Measurements from ENCODE around the gene ADD2. TPM values are rescaled to one million over a fixed set of nuclear protein-coding genes. Genes with fewer than 3 reads are reported as not detected.

The ADD2 gene
- total RNA-seq, 1 experiment from 2014 or later, result 124 TPM

DNA sequence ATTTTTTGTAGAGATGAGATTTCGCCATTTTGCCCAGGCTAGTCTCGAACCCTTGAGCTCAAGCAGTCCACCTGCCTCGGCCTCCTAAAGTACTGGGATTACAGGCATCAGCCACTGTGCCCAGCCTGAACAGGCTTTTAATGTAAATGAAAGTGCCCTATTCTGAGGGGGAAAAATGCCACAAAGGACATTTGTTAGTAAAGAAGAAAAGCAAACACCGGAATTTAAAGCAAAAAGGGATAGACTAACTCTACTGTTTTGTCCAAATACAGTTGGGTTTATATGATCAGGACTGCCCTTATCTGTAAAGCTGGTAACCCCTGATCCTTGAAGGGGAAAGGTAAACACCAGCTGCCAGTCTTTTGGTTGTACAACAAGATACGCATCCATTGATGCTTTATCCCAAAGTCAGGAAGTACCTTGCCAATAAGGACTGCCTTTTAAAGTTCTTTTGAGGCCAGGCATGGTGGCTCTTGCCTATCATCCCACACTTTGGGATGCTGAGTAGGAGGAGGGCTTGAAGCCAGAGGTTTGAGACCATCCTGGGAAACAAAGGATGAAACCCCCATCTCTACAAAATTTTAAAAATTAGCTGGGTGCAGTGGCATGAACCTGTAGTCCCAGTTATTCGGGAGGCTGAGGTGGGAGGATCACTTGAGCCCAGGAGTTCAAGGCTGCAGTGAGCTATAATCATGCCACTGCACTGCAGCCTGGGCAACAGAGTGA lies 39.3 kb upstream of the ADD2 start:
- H2BK120ac ChIP-seq (ENCODE audit: low read depth, low read length, poor library complexity, severe bottlenecking), result no peak overlapping the region
- H3K18ac ChIP-seq (ENCODE audit: insufficient read length, low read depth, low read length), result no peak overlapping the region
- Mint-ChIP-seq H3K4me1 (no peaks in the 10 kb centered on the region), H3K36me3 (ENCODE audit: insufficient read depth in 1 of 3, low read depth in 3 of 3) (no peaks in the 10 kb centered on the region), H3K9me3 (peaks cover 0 to 3% of the 10 kb centered on the region in 2 experiments; a peak in 3 of 5 replicates), H3K4me3 (no peak overlapping the region), H3K27me3 (ENCODE audit: low read depth) (peaks cover 45% of the 10 kb centered on the region), H3K27ac (no peak overlapping the region)
- no peak overlapping the region for H3K27ac ChIP-seq (ENCODE audit: insufficient read length, low read depth, low read length)
- no peak overlapping the region for H2BK20ac ChIP-seq (ENCODE audit: low read depth, low read length, poor library complexity, severe bottlenecking)
- no peaks in the 10 kb centered on the region for H3K9me3 ChIP-seq (ENCODE audit: control insufficient read depth, low read depth, low read length)
- no peaks in the 10 kb centered on the region for H3K4me1 ChIP-seq (ENCODE audit: insufficient read depth, low read length)
- no peak overlapping the region for H3K4me2 ChIP-seq (ENCODE audit: insufficient read depth, insufficient read length, low read length)
- TF ChIP-seq CTCF (conservative IDR thresholded peaks at IDR 0.05), result no peak
- H3K79me1 ChIP-seq (ENCODE audit: insufficient read depth, low read depth, low read length, poor library complexity, severe bottlenecking), result no peaks in the 10 kb centered on the region
- H3K4ac ChIP-seq (ENCODE audit: low read depth, low read length), result no peak overlapping the region
- no peak overlapping the region for H4K5ac ChIP-seq (ENCODE audit: insufficient read length, low read depth, low read length)
- no peak overlapping the region for H2BK15ac ChIP-seq (ENCODE audit: low read depth, low read length)
- no peak overlapping the region for H2BK5ac ChIP-seq (ENCODE audit: insufficient read length, low read length)
- H3K56ac ChIP-seq (ENCODE audit: insufficient read length, low read depth, low read length), result no peak overlapping the region
- H3T11ph ChIP-seq (ENCODE audit: low read length), result no peak overlapping the region
- H4K20me1 ChIP-seq (ENCODE audit: control insufficient read depth, insufficient read depth, insufficient read length), result no peaks in the 10 kb centered on the region
- H3K27me3 ChIP-seq (ENCODE audit: insufficient read depth, low read length), result no peaks in the 10 kb centered on the region
- no peak overlapping the region for H2BK12ac ChIP-seq (ENCODE audit: insufficient read length, low read depth, low read length)
- no peak overlapping the region for H4K8ac ChIP-seq (replicated peaks; ENCODE audit: insufficient read length, low read depth, low read length)
- no peak for DNase-seq
- no peaks in the 10 kb centered on the region for H3K23me2 ChIP-seq (ENCODE audit: insufficient read length, low read depth, low read length, poor library complexity, severe bottlenecking)
- H3K9ac ChIP-seq (ENCODE audit: extremely low read depth, insufficient read length, low read length), result no peak overlapping the region
- H3K23ac ChIP-seq (ENCODE audit: insufficient read length, low read depth, low read length), result no peak overlapping the region
- no peaks in the 10 kb centered on the region for H3K79me2 ChIP-seq (ENCODE audit: insufficient read depth, low read length)
- H3K14ac ChIP-seq (ENCODE audit: insufficient read depth, low read length), result no peak overlapping the region
- no peak overlapping the region for H4K91ac ChIP-seq (ENCODE audit: insufficient read length, low read depth, low read length)
- no CpG with 5 or more reads among the region's 6 CpGs for WGBS (ENCODE audit: extremely low coverage, insufficient read length, low lambda C conversion rate)
- no peak overlapping the region for H2AK5ac ChIP-seq (ENCODE audit: insufficient read length, low read length)
- H2AFZ ChIP-seq (ENCODE audit: low read length), result no peak overlapping the region

Measured in H9 (cell line).